GM12878 (cell line): ENCODE measurements around the gene CHD9. TPM values are rescaled to one million over a fixed set of nuclear protein-coding genes. Genes with fewer than 3 reads are reported as not detected.

ENCODE experiments used
- BMI1 ChIP-seq: fragments of 450-650 bp; IDR thresholded peaks from 2 replicates; pipeline ENCODE4 v1.6.1; 2016; ENCODE audit warnings: mild to moderate bottlenecking, moderate library complexity, borderline replicate concordance
- CBFB ChIP-seq: IDR thresholded peaks from 2 replicates; pipeline ENCODE4 v1.6.1; 2016; ENCODE audit warnings: antibody characterized with exemption, low read depth
- CBX5 ChIP-seq: sonication (generic); IDR thresholded peaks from 2 replicates; pipeline ENCODE4 v1.6.1; 2016; ENCODE audit warnings: low read depth, moderate library complexity, mild to moderate bottlenecking, inconsistent platforms
- CEBPB ChIP-seq, 2 experiments: fragments of 150-350 bp in 1 of 2; IDR thresholded peaks; 2 replicates each; pipeline ENCODE4 v1.6.1; 2012 to 2014; ENCODE audit warnings: low read depth in 2 of 2, low read length in 2 of 2, borderline replicate concordance in 1 of 2, inconsistent platforms in 1 of 2
- CHD2 ChIP-seq: IDR thresholded peaks from 2 replicates; pipeline ENCODE4 v1.6.1; 2011; ENCODE audit warnings: low read depth, low read length, improper control_type of control experiment, borderline replicate concordance
- CTCF ChIP-seq, 3 experiments: IDR thresholded peaks in 2 of 3; conservative IDR thresholded peaks in 1 of 3; 2 replicates each; pipeline ENCODE4 v1.5.1; 2011; ENCODE audit warnings: low read depth in 3 of 3, low read length in 3 of 3, mild to moderate bottlenecking in 3 of 3, control low read depth in 2 of 3, moderate library complexity in 2 of 3, inconsistent platforms in 1 of 3, mixed read lengths in 1 of 3; ENCODE audit not compliant: control insufficient read depth in 2 of 3, insufficient read depth in 1 of 3; ENCODE audit errors: extremely low read depth in 1 of 3
- RFX5 ChIP-seq: IDR thresholded peaks from 2 replicates; pipeline ENCODE4 v1.6.1; 2011; ENCODE audit warnings: low read depth, low read length, improper control_type of control experiment
- SMAD5 ChIP-seq: IDR thresholded peaks from 2 replicates; pipeline ENCODE4 v1.6.1; 2016; ENCODE audit warnings: antibody characterized with exemption, low read depth
- SMARCA5 ChIP-seq: fragments of 450-650 bp; IDR thresholded peaks from 2 replicates; pipeline ENCODE4 v1.6.1; 2017; ENCODE audit warnings: mild to moderate bottlenecking
- SUZ12 ChIP-seq: fragments of 200-600 bp; sonication (generic); IDR thresholded peaks from one replicate; pipeline ENCODE4 v1.6.1; 2018; ENCODE audit warnings: antibody characterized with exemption, mild to moderate bottlenecking; ENCODE audit not compliant: unreplicated experiment
- TAF1 ChIP-seq: IDR thresholded peaks from 2 replicates; pipeline ENCODE4 v1.6.1; 2011; ENCODE audit warnings: mild to moderate bottlenecking, low read depth, low read length, borderline replicate concordance
- ZNF384 ChIP-seq: IDR thresholded peaks from 2 replicates; pipeline ENCODE4 v1.6.1; 2012; ENCODE audit warnings: low read depth, mild to moderate bottlenecking, low read length, improper control_type of control experiment, borderline replicate concordance
- polyA plus RNA-seq, 11 experiments: library from polyadenylated mRNA; depleted of rRNA in 4 of 11; unstranded in 6 of 11; stranded (reverse) in 5 of 11; fragments of >200 nt; fragmentation: Nextera tagmentation in 4 of 11; fragmentation: Illumina TruSeq in 1 of 11; extraction: Ambion mirVana in 4 of 11; extraction: Trizol in 1 of 11; gene quantifications; 1 replicate in 1 of 11; 2 replicates in 10 of 11; pipeline versions ENCODE4 v1.2.1 to v1.2.3, GENCODE V29; 2011 to 2016; ENCODE audit warnings: inconsistent platforms in 2 of 11, missing spikeins in 2 of 11, low read depth in 1 of 11
- total RNA-seq, 4 experiments: library from RNA; depleted of rRNA in 3 of 4; stranded (reverse); fragments of >200 nt in 3 of 4; fragmentation: Illumina TruSeq in 1 of 4; extraction: Trizol in 1 of 4; gene quantifications; 2 replicates each; pipeline versions ENCODE4 v1.2.1 to v1.2.3, GENCODE V29; 2013 to 2021
- TF ChIP-seq, protein P1 (sequence below): IDR thresholded peaks from 2 replicates; pipeline ENCODE4 v1.6.1; 2012; ENCODE audit warnings: low read depth, low read length, improper control_type of control experiment
- TF ChIP-seq, protein P2 (sequence below): IDR thresholded peaks from 2 replicates; pipeline ENCODE4 v1.6.1; 2012; ENCODE audit warnings: low read depth, low read length, improper control_type of control experiment
- TF ChIP-seq, protein P3 (sequence below): fragments of 450-650 bp; conservative IDR thresholded peaks from 2 replicates; pipeline ENCODE4 v1.6.1; 2017; ENCODE audit warnings: mild to moderate bottlenecking, moderate library complexity
- TF ChIP-seq, protein P4 (sequence below): fragments of 450-650 bp; IDR thresholded peaks from 2 replicates; pipeline ENCODE4 v1.6.1; 2016; ENCODE audit warnings: mild to moderate bottlenecking
- TF ChIP-seq, protein P5 (sequence below): fragments of 450-650 bp; IDR thresholded peaks from 2 replicates; pipeline ENCODE4 v1.6.1; 2017; ENCODE audit warnings: low read depth, mild to moderate bottlenecking, moderate library complexity

CHD9 gene
- total and polyA plus RNA-seq, 10 of the 15 experiments (the other 5 are each of a cell fraction or from before 2014, with no cell fraction given) = 29.2 to 95.7 (median 54.3) TPM

GRCh38 chr16:53099318-53100130 lies 44.7 kb downstream of the CHD9 start (continued):
- TF ChIP-seq CTCF (IDR thresholded peaks at IDR 0.05 in 2 of 3, conservative IDR thresholded peaks at IDR 0.05 in 1 of 3; ENCODE audit: control insufficient read depth in 2 of 3, extremely low read depth in 1 of 3, insufficient read depth in 1 of 3, low read depth in 3 of 3, low read length in 3 of 3) = no peak
- TF ChIP-seq ZNF384 = no peak
- TF ChIP-seq BMI1 = no peak
- TF ChIP-seq, protein P1, sequence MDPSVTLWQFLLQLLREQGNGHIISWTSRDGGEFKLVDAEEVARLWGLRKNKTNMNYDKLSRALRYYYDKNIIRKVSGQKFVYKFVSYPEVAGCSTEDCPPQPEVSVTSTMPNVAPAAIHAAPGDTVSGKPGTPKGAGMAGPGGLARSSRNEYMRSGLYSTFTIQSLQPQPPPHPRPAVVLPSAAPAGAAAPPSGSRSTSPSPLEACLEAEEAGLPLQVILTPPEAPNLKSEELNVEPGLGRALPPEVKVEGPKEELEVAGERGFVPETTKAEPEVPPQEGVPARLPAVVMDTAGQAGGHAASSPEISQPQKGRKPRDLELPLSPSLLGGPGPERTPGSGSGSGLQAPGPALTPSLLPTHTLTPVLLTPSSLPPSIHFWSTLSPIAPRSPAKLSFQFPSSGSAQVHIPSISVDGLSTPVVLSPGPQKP = peak; percentile 36; the same call in 1 of the 2 replicates
- TF ChIP-seq, protein P2, sequence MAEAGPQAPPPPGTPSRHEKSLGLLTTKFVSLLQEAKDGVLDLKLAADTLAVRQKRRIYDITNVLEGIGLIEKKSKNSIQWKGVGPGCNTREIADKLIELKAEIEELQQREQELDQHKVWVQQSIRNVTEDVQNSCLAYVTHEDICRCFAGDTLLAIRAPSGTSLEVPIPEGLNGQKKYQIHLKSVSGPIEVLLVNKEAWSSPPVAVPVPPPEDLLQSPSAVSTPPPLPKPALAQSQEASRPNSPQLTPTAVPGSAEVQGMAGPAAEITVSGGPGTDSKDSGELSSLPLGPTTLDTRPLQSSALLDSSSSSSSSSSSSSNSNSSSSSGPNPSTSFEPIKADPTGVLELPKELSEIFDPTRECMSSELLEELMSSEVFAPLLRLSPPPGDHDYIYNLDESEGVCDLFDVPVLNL = no peak
- TF ChIP-seq, protein P3, sequence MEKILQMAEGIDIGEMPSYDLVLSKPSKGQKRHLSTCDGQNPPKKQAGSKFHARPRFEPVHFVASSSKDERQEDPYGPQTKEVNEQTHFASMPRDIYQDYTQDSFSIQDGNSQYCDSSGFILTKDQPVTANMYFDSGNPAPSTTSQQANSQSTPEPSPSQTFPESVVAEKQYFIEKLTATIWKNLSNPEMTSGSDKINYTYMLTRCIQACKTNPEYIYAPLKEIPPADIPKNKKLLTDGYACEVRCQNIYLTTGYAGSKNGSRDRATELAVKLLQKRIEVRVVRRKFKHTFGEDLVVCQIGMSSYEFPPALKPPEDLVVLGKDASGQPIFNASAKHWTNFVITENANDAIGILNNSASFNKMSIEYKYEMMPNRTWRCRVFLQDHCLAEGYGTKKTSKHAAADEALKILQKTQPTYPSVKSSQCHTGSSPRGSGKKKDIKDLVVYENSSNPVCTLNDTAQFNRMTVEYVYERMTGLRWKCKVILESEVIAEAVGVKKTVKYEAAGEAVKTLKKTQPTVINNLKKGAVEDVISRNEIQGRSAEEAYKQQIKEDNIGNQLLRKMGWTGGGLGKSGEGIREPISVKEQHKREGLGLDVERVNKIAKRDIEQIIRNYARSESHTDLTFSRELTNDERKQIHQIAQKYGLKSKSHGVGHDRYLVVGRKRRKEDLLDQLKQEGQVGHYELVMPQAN = peak; percentile 56
- TF ChIP-seq CBFB = no peak; the same call in none of the 2 replicates
- no peak for TF ChIP-seq CHD2
- TF ChIP-seq CEBPB (IDR thresholded peaks at IDR 0.05; ENCODE audit: borderline replicate concordance in 1 of 2, low read depth in 2 of 2, low read length in 2 of 2) = no peak
- TF ChIP-seq CBX5 = peak; percentile 62; the same call in 1 of the 2 replicates
- no peak for TF ChIP-seq SUZ12
- TF ChIP-seq, protein P4, sequence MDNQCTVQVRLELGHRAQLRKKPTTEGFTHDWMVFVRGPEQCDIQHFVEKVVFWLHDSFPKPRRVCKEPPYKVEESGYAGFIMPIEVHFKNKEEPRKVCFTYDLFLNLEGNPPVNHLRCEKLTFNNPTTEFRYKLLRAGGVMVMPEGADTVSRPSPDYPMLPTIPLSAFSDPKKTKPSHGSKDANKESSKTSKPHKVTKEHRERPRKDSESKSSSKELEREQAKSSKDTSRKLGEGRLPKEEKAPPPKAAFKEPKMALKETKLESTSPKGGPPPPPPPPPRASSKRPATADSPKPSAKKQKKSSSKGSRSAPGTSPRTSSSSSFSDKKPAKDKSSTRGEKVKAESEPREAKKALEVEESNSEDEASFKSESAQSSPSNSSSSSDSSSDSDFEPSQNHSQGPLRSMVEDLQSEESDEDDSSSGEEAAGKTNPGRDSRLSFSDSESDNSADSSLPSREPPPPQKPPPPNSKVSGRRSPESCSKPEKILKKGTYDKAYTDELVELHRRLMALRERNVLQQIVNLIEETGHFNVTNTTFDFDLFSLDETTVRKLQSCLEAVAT = peak; percentile 98
- TF ChIP-seq, protein P5, sequence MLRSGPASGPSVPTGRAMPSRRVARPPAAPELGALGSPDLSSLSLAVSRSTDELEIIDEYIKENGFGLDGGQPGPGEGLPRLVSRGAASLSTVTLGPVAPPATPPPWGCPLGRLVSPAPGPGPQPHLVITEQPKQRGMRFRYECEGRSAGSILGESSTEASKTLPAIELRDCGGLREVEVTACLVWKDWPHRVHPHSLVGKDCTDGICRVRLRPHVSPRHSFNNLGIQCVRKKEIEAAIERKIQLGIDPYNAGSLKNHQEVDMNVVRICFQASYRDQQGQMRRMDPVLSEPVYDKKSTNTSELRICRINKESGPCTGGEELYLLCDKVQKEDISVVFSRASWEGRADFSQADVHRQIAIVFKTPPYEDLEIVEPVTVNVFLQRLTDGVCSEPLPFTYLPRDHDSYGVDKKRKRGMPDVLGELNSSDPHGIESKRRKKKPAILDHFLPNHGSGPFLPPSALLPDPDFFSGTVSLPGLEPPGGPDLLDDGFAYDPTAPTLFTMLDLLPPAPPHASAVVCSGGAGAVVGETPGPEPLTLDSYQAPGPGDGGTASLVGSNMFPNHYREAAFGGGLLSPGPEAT = peak; percentile 87
- TF ChIP-seq TAF1 = no peak; the same call in 1 of the 2 replicates
- TF ChIP-seq RFX5 = no peak
- no peak for TF ChIP-seq SMARCA5
- TF ChIP-seq SMAD5 = 0 out of 2 replicates have a peak, but pooled peaks have one; percentile 49
